HEK293T (cell line): Measurements from ENCODE around the gene TVP23A.

Experiments used
- BHLHE40 ChIP-seq: fragments of 450-650 bp; IDR thresholded peaks from 2 replicates; pipeline ENCODE4 v1.6.1; 2016; ENCODE audit warnings: mild to moderate bottlenecking, moderate library complexity, borderline replicate concordance
- FOXA1 ChIP-seq: fragments of 450-650 bp; IDR thresholded peaks from 2 replicates; pipeline ENCODE4 v1.6.1; 2016; ENCODE audit warnings: mild to moderate bottlenecking
- SP1 ChIP-seq: fragments of 450-650 bp; IDR thresholded peaks from 2 replicates; pipeline ENCODE4 v1.6.1; 2017
- SUZ12 ChIP-seq: fragments of 450-650 bp; IDR thresholded peaks from 2 replicates; pipeline ENCODE4 v1.6.1; 2016; ENCODE audit warnings: mild to moderate bottlenecking

- TF ChIP-seq FOXA1, result no peak
- no peak for TF ChIP-seq SP1
- no peak for TF ChIP-seq SUZ12
- no peak for TF ChIP-seq BHLHE40
Measured at GRCh38 chr16:10852948-10853347, 34.4 kb upstream of the TVP23A start.
